MM.1S (cell line): ENCODE data around the gene PTPRN2.
"Not testable (repeated sequence)": the region's sequence is repeated elsewhere in the genome, so short reads cannot be mapped to it uniquely, and the experiment has no call there.

Experiments
- DNase-seq: peaks from one replicate; pipeline ENCODE4 v3.0.0-alpha.2; 2015
- H2AFZ ChIP-seq: fragments of 300-600 bp; sonication (generic); 2 replicates; pipeline ENCODE4 v1.6.0; 2016; ENCODE audit warnings: antibody characterized with exemption, low read length
- H3F3A ChIP-seq: fragments of 300-600 bp; sonication (generic); 2 replicates; pipeline ENCODE4 v1.6.1; 2016; ENCODE audit warnings: mild to moderate bottlenecking, antibody characterized with exemption, low read length, moderate library complexity, mixed read lengths; ENCODE audit not compliant: insufficient read depth
- H3K27ac ChIP-seq: fragments of 300-600 bp; sonication (generic); 2 replicates; pipeline ENCODE4 v1.5.1; 2016; ENCODE audit warnings: mild to moderate bottlenecking, low read length
- H3K27me3 ChIP-seq: fragments of 300-600 bp; sonication (generic); replicated peaks from 2 replicates; pipeline ENCODE4 v1.6.0; 2016; ENCODE audit warnings: low read length; ENCODE audit not compliant: insufficient read depth
- H3K36me3 ChIP-seq: fragments of 300-600 bp; sonication (generic); replicated peaks from 2 replicates; pipeline ENCODE4 v1.6.1; 2016; ENCODE audit warnings: mild to moderate bottlenecking, low read length, mixed read lengths; ENCODE audit not compliant: insufficient read depth
- H3K4me1 ChIP-seq: fragments of 300-600 bp; sonication (generic); 2 replicates; pipeline ENCODE4 v1.6.1; 2016; ENCODE audit warnings: low read length, mixed read lengths
- H3K4me2 ChIP-seq: fragments of 300-600 bp; sonication (generic); 2 replicates; pipeline ENCODE4 v1.6.0; 2016; ENCODE audit warnings: low read depth, low read length
- H3K4me3 ChIP-seq: fragments of 300-600 bp; sonication (generic); 2 replicates; pipeline ENCODE4 v1.5.1; 2016; ENCODE audit warnings: low read length, mixed read lengths
- H3K79me2 ChIP-seq: fragments of 300-600 bp; sonication (generic); 2 replicates; pipeline ENCODE4 v1.6.1; 2016; ENCODE audit warnings: mixed run types, low read length, mixed read lengths
- H3K9ac ChIP-seq: fragments of 300-600 bp; sonication (generic); 2 replicates; pipeline ENCODE4 v1.6.1; 2016; ENCODE audit warnings: low read length, mixed read lengths
- H3K9me2 ChIP-seq: fragments of 300-600 bp; sonication (generic); replicated peaks from 2 replicates; pipeline ENCODE4 v1.6.1; 2016; ENCODE audit warnings: mild to moderate bottlenecking, low read length, mixed read lengths; ENCODE audit not compliant: insufficient read depth
- H3K9me3 ChIP-seq: fragments of 300-600 bp; sonication (generic); replicated peaks from 2 replicates; pipeline ENCODE4 v1.6.1; 2016; ENCODE audit warnings: mild to moderate bottlenecking, low read length, mixed read lengths; ENCODE audit not compliant: insufficient read depth
- H4K20me1 ChIP-seq: fragments of 300-600 bp; sonication (generic); 2 replicates; pipeline ENCODE4 v1.6.1; 2016; ENCODE audit warnings: mild to moderate bottlenecking, low read length, moderate library complexity, mixed read lengths; ENCODE audit not compliant: insufficient read depth
- EZH2 ChIP-seq: fragments of 300-600 bp; sonication (generic); optimal IDR thresholded peaks from 2 replicates; pipeline ENCODE3; 2017; ENCODE audit warnings: low read depth, mild to moderate bottlenecking, antibody characterized with exemption, low read length, mixed read lengths
- EZH2phosphoT487 ChIP-seq: fragments of 300-600 bp; sonication (generic); IDR thresholded peaks from 2 replicates; pipeline ENCODE4 v1.6.1; 2018; ENCODE audit warnings: antibody characterized with exemption, low read length
- TF ChIP-seq, protein P1 (sequence below): fragments of 300-600 bp; sonication (generic); IDR thresholded peaks from 2 replicates; pipeline ENCODE4 v1.5.1; 2016; ENCODE audit warnings: antibody characterized with exemption, low read length, mixed read lengths

Gene PTPRN2

GRCh38 chr7:158524749-158525635 is 62.6 kb downstream of the PTPRN2 start:
- peaks cover 66% of the 10 kb centered on the region for H3K27me3 ChIP-seq
- H3K9ac ChIP-seq, result no peak overlapping the region
- no peak overlapping the region for H2AFZ ChIP-seq
- H3K79me2 ChIP-seq, result no peaks in the 10 kb centered on the region
- TF ChIP-seq EZH2 (no peak), EZH2phosphoT487 (no peak)
- TF ChIP-seq, protein P1, sequence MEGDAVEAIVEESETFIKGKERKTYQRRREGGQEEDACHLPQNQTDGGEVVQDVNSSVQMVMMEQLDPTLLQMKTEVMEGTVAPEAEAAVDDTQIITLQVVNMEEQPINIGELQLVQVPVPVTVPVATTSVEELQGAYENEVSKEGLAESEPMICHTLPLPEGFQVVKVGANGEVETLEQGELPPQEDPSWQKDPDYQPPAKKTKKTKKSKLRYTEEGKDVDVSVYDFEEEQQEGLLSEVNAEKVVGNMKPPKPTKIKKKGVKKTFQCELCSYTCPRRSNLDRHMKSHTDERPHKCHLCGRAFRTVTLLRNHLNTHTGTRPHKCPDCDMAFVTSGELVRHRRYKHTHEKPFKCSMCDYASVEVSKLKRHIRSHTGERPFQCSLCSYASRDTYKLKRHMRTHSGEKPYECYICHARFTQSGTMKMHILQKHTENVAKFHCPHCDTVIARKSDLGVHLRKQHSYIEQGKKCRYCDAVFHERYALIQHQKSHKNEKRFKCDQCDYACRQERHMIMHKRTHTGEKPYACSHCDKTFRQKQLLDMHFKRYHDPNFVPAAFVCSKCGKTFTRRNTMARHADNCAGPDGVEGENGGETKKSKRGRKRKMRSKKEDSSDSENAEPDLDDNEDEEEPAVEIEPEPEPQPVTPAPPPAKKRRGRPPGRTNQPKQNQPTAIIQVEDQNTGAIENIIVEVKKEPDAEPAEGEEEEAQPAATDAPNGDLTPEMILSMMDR, result no peak
- no peaks in the 10 kb centered on the region for H3K9me2 ChIP-seq
- no peaks in the 10 kb centered on the region for H3K9me3 ChIP-seq
- H3K4me2 ChIP-seq, result no peak overlapping the region
- DNase-seq, result no peak
- no peak overlapping the region for H3K27ac ChIP-seq
- H3K36me3 ChIP-seq, result no peaks in the 10 kb centered on the region
- no peaks in the 10 kb centered on the region for H3K4me1 ChIP-seq
- H4K20me1 ChIP-seq, result no peaks in the 10 kb centered on the region
- no peak overlapping the region for H3K4me3 ChIP-seq
- no peaks in the 10 kb centered on the region for H3F3A ChIP-seq

- H3K27ac ChIP-seq, DNase-seq, H4K20me1 ChIP-seq, H2AFZ ChIP-seq, H3K4me2 ChIP-seq, H3K9me2 ChIP-seq, H3K4me3 ChIP-seq, H3K79me2 ChIP-seq, H3K9me3 ChIP-seq, H3F3A ChIP-seq, H3K4me1 ChIP-seq, H3K9ac ChIP-seq, H3K36me3 ChIP-seq: not testable (repeated sequence)
- H3K27me3 ChIP-seq, result peaks cover 66% of the 10 kb centered on the region
Observed at GRCh38 chr7:158524286-158524685, 63.3 kb downstream of the PTPRN2 start.

GRCh38 chr7:158523877-158524276 is 63.7 kb downstream of the PTPRN2 start:
- H4K20me1 ChIP-seq, H3K4me3 ChIP-seq, H3K4me2 ChIP-seq, H3K4me1 ChIP-seq, H2AFZ ChIP-seq, H3K9me3 ChIP-seq, H3K27ac ChIP-seq, H3K9me2 ChIP-seq, DNase-seq, H3K79me2 ChIP-seq, H3K9ac ChIP-seq, H3K36me3 ChIP-seq, H3F3A ChIP-seq: not testable (repeated sequence)
- peaks cover 66% of the 10 kb centered on the region for H3K27me3 ChIP-seq

DNA sequence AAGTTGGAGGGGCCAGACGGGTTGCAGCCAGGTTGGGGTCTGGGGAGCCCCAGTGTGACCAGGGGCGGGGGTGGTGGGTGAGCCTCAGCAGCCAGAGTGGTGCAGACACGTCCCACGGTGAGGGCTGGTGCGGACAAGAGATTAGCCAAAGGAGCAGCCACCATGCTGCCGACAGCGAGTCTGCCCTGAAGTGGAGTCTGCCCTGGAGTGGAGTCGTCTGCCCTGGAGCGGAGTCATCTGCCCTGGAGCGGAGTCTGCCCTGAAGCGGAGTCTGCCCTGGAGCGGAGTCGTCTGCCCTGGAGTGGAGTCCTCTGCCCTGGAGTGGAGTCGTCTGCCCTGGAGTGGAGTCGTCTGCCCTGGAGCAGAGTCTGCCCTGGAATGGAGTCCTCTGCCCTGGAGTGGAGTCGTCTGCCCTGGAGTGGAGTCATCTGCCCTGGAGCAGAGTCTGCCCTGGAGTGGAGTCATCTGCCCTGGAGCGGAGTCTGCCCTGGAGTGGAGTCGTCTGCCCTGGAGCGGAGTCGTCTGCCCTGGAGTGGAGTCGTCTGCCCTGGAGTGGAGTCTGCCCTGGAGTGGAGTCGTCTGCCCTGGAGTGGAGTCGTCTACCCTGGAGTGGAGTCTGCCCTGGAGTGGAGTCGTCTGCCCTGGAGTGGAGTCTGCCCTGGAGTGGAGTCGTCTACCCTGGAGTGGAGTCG is 64.3 kb downstream of the PTPRN2 start:
- not testable (repeated sequence) for H3K9ac ChIP-seq, H3K9me2 ChIP-seq, H2AFZ ChIP-seq, H3K4me1 ChIP-seq, H3K79me2 ChIP-seq, H3K4me2 ChIP-seq, H3K27ac ChIP-seq, H3K36me3 ChIP-seq, H3F3A ChIP-seq, H3K4me3 ChIP-seq, H3K9me3 ChIP-seq, H4K20me1 ChIP-seq, DNase-seq
- H3K27me3 ChIP-seq, result peaks cover 66% of the 10 kb centered on the region

- not testable (repeated sequence) for H3K9me2 ChIP-seq, H3K9ac ChIP-seq, H3K27ac ChIP-seq, DNase-seq, H3K4me3 ChIP-seq, H3K9me3 ChIP-seq, H3F3A ChIP-seq, H3K4me2 ChIP-seq, H3K79me2 ChIP-seq, H3K4me1 ChIP-seq, H4K20me1 ChIP-seq, H2AFZ ChIP-seq, H3K36me3 ChIP-seq
- H3K27me3 ChIP-seq, result peaks cover 64% of the 10 kb centered on the region
Observed at GRCh38 chr7:158521795-158522194, 65.8 kb downstream of the PTPRN2 start.
